ENCODE measurements around the gene CNNM3. TPM values are rescaled to one million over a fixed set of nuclear protein-coding genes. Genes with fewer than 3 reads are reported as not detected.

The CNNM3 gene
- total and polyA plus RNA-seq, 4 donors: 7.2 to 31.4 (median 14.6) TPM

DNA sequence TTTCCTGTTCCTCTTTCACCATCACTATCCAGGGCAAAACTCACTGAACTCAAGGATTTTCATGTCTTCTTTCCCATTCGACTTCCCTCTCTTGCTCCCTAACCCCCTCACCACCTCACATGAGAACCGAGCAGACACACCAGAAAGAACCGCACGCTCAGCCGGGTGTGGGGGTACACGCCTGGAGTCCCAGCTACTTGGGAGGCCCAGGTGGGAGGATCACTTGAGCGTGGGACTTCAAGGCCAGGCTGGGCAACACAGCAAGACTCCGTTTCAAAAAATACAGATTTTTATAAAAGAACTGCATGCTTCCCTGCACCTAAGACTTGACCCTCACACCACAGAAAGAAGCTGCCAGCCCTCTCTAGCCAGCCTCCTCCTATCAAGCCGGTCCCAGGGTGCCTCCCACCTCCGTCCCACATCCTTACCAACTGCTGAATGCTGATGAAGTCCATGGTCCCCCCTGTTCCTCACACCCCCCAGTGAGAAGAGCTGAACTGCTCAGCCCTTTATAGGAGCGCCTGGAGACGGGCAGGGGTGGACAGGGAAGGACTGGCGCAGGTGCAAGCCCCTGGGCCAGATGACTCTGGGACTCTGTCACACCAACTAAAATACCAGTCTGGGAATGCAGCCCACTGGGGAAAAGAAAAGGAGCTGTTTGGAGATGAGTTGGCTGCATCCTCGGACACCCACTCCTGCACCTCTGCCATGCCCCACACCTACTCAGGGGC lies 27.6 kb downstream of the CNNM3 start, which contains the start of gene ANKRD23:
TSS of gene ANKRD23 (minus strand) at position 484 of the 731 bp plus-strand sequence. CDS start at position 455, 29 bp downstream.
- no peaks in the 10 kb centered on the region for H3K27me3 ChIP-seq (ENCODE audit: control insufficient read depth in 3 of 3, insufficient read depth in 3 of 3, low read length in 2 of 3)
- ATAC-seq (ENCODE audit: insufficient read depth, low FRiP score): no peak
- TF ChIP-seq, protein P1, sequence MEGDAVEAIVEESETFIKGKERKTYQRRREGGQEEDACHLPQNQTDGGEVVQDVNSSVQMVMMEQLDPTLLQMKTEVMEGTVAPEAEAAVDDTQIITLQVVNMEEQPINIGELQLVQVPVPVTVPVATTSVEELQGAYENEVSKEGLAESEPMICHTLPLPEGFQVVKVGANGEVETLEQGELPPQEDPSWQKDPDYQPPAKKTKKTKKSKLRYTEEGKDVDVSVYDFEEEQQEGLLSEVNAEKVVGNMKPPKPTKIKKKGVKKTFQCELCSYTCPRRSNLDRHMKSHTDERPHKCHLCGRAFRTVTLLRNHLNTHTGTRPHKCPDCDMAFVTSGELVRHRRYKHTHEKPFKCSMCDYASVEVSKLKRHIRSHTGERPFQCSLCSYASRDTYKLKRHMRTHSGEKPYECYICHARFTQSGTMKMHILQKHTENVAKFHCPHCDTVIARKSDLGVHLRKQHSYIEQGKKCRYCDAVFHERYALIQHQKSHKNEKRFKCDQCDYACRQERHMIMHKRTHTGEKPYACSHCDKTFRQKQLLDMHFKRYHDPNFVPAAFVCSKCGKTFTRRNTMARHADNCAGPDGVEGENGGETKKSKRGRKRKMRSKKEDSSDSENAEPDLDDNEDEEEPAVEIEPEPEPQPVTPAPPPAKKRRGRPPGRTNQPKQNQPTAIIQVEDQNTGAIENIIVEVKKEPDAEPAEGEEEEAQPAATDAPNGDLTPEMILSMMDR (IDR thresholded peaks at IDR 0.05; ENCODE audit: control extremely low read depth, extremely low read depth): no peak
- no peak within 1 kb of the TSS for H3K4me3 ChIP-seq
- no peak within 1 kb of the TSS for H3K9ac ChIP-seq (ENCODE audit: insufficient read depth in 1 of 2, low read length in 2 of 2)
- no peak within 1 kb of the TSS for H3K27ac ChIP-seq (ENCODE audit: low read depth in 1 of 2, low read length in 1 of 2)
- no peaks in the 10 kb centered on the region for H3K9me3 ChIP-seq (ENCODE audit: control insufficient read depth in 4 of 4, insufficient read depth in 3 of 4, low read length in 3 of 4)
- no peak for DNase-seq
- H3K36me3 ChIP-seq (ENCODE audit: control insufficient read depth in 4 of 4, insufficient read depth in 4 of 4, low read length in 4 of 4): peaks cover 0 to 8% (median 5%) of the 10 kb centered on the region in 4 donors
- 95 to 96% methylated on average over 14 of the region's 14 CpGs for WGBS, 2 donors
- peaks cover 0 to 8% (median 0%) of the 10 kb centered on the region in 5 donors for H3K4me1 ChIP-seq (ENCODE audit: control insufficient read depth in 5 of 5, insufficient read depth in 5 of 5, low read length in 5 of 5)

GRCh38 chr2:96844405-96844808 lies 28.3 kb downstream of the CNNM3 start:
- TF ChIP-seq, protein P1 (IDR thresholded peaks at IDR 0.05; ENCODE audit: control extremely low read depth, extremely low read depth): no peak
- DNase-seq: no peak
- Histone ChIP-seq H3K9me3 (ENCODE audit: control insufficient read depth in 4 of 4, insufficient read depth in 3 of 4, low read length in 3 of 4) (no peaks in the 10 kb centered on the region), H3K4me3 (no peak overlapping the region), H3K36me3 (ENCODE audit: control insufficient read depth in 4 of 4, insufficient read depth in 4 of 4, low read length in 4 of 4) (peaks cover 0 to 10% (median 5%) of the 10 kb centered on the region in 4 donors), H3K27me3 (ENCODE audit: control insufficient read depth in 3 of 3, insufficient read depth in 3 of 3, low read length in 2 of 3) (no peaks in the 10 kb centered on the region), H3K9ac (ENCODE audit: insufficient read depth in 1 of 2, low read length in 2 of 2) (no peak overlapping the region), H3K4me1 (ENCODE audit: control insufficient read depth in 5 of 5, insufficient read depth in 5 of 5, low read length in 5 of 5) (peaks cover 0 to 5% (median 0%) of the 10 kb centered on the region in 5 donors), H3K27ac (ENCODE audit: low read depth in 1 of 2, low read length in 1 of 2) (no peak overlapping the region)
- ATAC-seq (ENCODE audit: insufficient read depth, low FRiP score): no peak
- WGBS, 2 donors: 90 to 95% methylated on average over 15 to 17 of the region's 17 CpGs

DNA sequence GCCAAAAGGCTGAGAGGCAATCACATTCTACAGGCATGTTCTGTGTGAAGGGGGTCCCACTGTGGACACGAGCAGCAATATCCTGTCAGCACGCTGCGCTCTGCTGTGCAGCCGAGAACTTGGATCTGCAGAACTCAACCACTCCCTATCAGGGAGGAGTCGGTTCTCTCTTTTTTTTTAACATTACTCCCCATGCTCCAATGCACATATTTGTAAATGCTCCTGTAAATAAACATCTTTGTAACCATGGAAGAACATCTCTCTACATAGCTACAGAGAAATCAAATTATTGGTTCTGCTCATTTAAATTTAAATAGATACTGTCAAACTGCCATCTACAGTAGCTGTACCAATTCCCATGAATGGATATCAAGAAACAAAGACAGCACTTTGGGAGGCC lies 30.8 kb downstream of the CNNM3 start:
- Histone ChIP-seq H3K27me3 (ENCODE audit: control insufficient read depth in 3 of 3, insufficient read depth in 3 of 3, low read length in 2 of 3) (no peaks in the 10 kb centered on the region), H3K4me3 (no peak overlapping the region), H3K4me1 (ENCODE audit: control insufficient read depth in 5 of 5, insufficient read depth in 5 of 5, low read length in 5 of 5) (no peaks in the 10 kb centered on the region), H3K27ac (ENCODE audit: low read depth in 1 of 2, low read length in 1 of 2) (no peak overlapping the region), H3K9ac (ENCODE audit: insufficient read depth in 1 of 2, low read length in 2 of 2) (no peak overlapping the region), H3K36me3 (ENCODE audit: control insufficient read depth in 4 of 4, insufficient read depth in 4 of 4, low read length in 4 of 4) (peaks cover 5 to 18% (median 12%) of the 10 kb centered on the region in 4 donors), H3K9me3 (ENCODE audit: control insufficient read depth in 4 of 4, insufficient read depth in 3 of 4, low read length in 3 of 4) (no peaks in the 10 kb centered on the region)
- ATAC-seq (ENCODE audit: insufficient read depth, low FRiP score): no peak
- TF ChIP-seq, protein P1 (IDR thresholded peaks at IDR 0.05; ENCODE audit: control extremely low read depth, extremely low read depth): no peak
- DNase-seq: no peak
- 93% methylated on average over 5 of the region's 5 CpGs for WGBS, 2 donors

All from lung (tissue), 12 donors.